ENCODE results near the gene RHOH.
A peak's percentile ranks its signal among the peaks of the same experiment; 100 is the strongest.

The RHOH gene

DNA sequence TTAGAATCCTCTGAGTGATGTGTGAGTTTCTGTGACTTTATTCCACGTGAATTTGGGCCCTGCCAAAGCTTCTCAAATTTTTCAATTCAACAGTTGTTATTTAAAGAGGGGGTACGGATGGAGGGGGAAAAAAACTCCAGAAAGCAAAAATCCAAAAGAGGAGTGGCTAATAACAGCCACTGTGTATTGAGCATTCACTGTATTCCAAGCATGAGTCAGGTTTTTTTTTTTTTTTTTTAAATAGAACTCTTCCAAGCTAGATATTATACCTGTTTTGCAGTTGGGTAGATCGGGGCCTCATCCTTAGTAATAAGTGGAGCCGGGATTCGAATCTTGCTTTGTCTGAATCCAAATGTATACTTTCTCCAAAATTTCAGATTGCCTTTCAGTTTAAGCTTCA, 6.4 kb upstream of the RHOH start:
- Histone ChIP-seq H2BK5ac (ENCODE audit: low read depth, low read length, poor library complexity, severe bottlenecking) (no peak overlapping the region), H3K36me3 (ENCODE audit: control insufficient read depth in 1 of 2, insufficient read depth in 2 of 2, low read depth in 1 of 2, low read length in 2 of 2) (no peaks in the 10 kb centered on the region), H3K27me3 (ENCODE audit: control insufficient read depth in 1 of 2, insufficient read depth in 1 of 2, low read length in 2 of 2) (no peaks in the 10 kb centered on the region), H2BK12ac (ENCODE audit: low read length in 2 of 2) (no peak overlapping the region), H3K18ac (ENCODE audit: low read depth in 1 of 2, low read length in 2 of 2) (no peak overlapping the region), H2BK15ac (ENCODE audit: low read depth, poor library complexity, severe bottlenecking) (no peak overlapping the region), H3K27ac (ENCODE audit: low read length, poor library complexity, severe bottlenecking) (no peak overlapping the region), H2AK5ac (ENCODE audit: low read length, severe bottlenecking) (no peak overlapping the region), H3K4ac (ENCODE audit: low read depth in 1 of 2, low read length in 2 of 2) (no peak overlapping the region), H3K14ac (ENCODE audit: low read length in 2 of 2) (no peak overlapping the region), H2AFZ (ENCODE audit: low read depth, low read length) (no peak overlapping the region), H4K8ac (ENCODE audit: low read length) (no peak overlapping the region), H3K4me1 (ENCODE audit: control insufficient read depth, insufficient read depth, low read depth, low read length) (peaks cover 9% of the 10 kb centered on the region), H3K4me2 (ENCODE audit: low read length, poor library complexity, severe bottlenecking) (no peak overlapping the region), H4K91ac (ENCODE audit: low read length) (no peak overlapping the region), H3K79me1 (replicated peaks; ENCODE audit: low read length, poor library complexity, severe bottlenecking) (no peaks in the 10 kb centered on the region), H2BK120ac (ENCODE audit: low read depth, low read length) (no peak overlapping the region), H3K23ac (ENCODE audit: low read length in 2 of 2) (no peak overlapping the region), H3K4me3 (ENCODE audit: insufficient read depth in 1 of 2, low read depth in 1 of 2, low read length in 2 of 2) (no peak overlapping the region), H3K9me3 (ENCODE audit: control insufficient read depth, low read length) (no peaks in the 10 kb centered on the region), H3K9ac (ENCODE audit: low read length) (no peak overlapping the region)
- 97% methylated on average over 4 of the region's 5 CpGs for WGBS
- DNase-seq = peak; percentile 12

DNA sequence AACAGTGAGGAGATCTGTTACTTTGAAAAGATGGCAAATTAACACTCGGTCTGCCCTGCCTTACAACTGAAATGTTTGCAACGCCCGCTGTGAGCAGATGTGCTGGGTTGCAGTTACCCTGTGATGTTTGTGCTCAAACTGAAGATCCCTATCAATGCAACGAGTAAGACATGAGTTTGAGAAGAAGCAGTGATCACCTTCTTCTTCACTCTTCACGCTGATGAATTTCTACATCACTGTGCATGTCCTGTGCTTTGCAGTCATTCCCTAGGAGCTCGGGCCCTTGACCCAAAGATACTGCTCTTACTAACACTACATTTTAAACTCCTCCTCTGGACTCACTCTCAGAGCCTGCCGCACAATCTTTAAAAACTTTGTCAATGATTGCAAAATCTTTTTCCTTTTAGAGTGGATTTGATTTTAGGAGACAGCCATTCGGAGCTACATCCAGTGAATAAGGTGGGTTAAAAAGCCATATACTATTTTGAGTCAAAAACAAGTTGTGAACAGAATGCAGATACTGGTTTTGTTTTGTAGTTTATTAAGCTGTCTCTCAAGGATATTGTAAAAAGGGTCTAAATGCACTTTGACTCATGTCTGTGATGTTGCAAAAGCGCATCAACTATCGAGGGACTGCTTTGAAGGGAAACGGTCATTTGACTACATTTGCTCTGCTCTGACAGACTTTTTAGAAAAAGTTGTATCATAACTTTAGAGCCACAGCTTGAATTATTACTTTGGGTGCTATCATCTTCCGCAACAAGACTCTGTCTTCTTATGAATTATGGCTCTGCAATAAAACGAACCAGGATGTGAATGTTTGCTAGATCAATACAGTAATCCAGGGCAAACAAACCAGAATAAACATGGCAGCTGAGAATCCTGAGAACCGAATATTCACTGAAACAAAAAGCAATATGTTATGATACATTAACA, 5.7 kb upstream of the RHOH start:
- peak; percentile 53 for DNase-seq
- Histone ChIP-seq H2BK120ac (ENCODE audit: low read depth, low read length) (peak overlapping the region; percentile 30), H3K79me1 (replicated peaks; ENCODE audit: low read length, poor library complexity, severe bottlenecking) (no peaks in the 10 kb centered on the region), H2BK5ac (ENCODE audit: low read depth, low read length, poor library complexity, severe bottlenecking) (no peak overlapping the region), H3K27ac (ENCODE audit: low read length, poor library complexity, severe bottlenecking) (no peak overlapping the region), H3K9ac (ENCODE audit: low read length) (peak overlapping the region; percentile 3), H2AFZ (ENCODE audit: low read depth, low read length) (peak overlapping the region; percentile 32), H2BK15ac (ENCODE audit: low read depth, poor library complexity, severe bottlenecking) (no peak overlapping the region), H2AK5ac (ENCODE audit: low read length, severe bottlenecking) (no peak overlapping the region), H3K4me3 (ENCODE audit: insufficient read depth in 1 of 2, low read depth in 1 of 2, low read length in 2 of 2) (no peak overlapping the region), H4K8ac (ENCODE audit: low read length) (no peak overlapping the region), H3K18ac (ENCODE audit: low read depth in 1 of 2, low read length in 2 of 2) (peak overlapping the region in 1 of 2 experiments; percentile 65), H3K4me2 (ENCODE audit: low read length, poor library complexity, severe bottlenecking) (no peak overlapping the region), H2BK12ac (ENCODE audit: low read length in 2 of 2) (peak overlapping the region in 1 of 2 experiments; percentile 31), H3K9me3 (ENCODE audit: control insufficient read depth, low read length) (no peaks in the 10 kb centered on the region), H3K27me3 (ENCODE audit: control insufficient read depth in 1 of 2, insufficient read depth in 1 of 2, low read length in 2 of 2) (no peaks in the 10 kb centered on the region), H3K36me3 (ENCODE audit: control insufficient read depth in 1 of 2, insufficient read depth in 2 of 2, low read depth in 1 of 2, low read length in 2 of 2) (no peaks in the 10 kb centered on the region), H3K23ac (ENCODE audit: low read length in 2 of 2) (no peak overlapping the region), H3K4me1 (ENCODE audit: control insufficient read depth, insufficient read depth, low read depth, low read length) (peaks cover 9% of the 10 kb centered on the region), H3K4ac (ENCODE audit: low read depth in 1 of 2, low read length in 2 of 2) (peak overlapping the region in 1 of 2 experiments; percentile 29), H4K91ac (ENCODE audit: low read length) (no peak overlapping the region), H3K14ac (ENCODE audit: low read length in 2 of 2) (no peak overlapping the region)
- 43% methylated on average over 13 of the region's 14 CpGs for WGBS

DNA sequence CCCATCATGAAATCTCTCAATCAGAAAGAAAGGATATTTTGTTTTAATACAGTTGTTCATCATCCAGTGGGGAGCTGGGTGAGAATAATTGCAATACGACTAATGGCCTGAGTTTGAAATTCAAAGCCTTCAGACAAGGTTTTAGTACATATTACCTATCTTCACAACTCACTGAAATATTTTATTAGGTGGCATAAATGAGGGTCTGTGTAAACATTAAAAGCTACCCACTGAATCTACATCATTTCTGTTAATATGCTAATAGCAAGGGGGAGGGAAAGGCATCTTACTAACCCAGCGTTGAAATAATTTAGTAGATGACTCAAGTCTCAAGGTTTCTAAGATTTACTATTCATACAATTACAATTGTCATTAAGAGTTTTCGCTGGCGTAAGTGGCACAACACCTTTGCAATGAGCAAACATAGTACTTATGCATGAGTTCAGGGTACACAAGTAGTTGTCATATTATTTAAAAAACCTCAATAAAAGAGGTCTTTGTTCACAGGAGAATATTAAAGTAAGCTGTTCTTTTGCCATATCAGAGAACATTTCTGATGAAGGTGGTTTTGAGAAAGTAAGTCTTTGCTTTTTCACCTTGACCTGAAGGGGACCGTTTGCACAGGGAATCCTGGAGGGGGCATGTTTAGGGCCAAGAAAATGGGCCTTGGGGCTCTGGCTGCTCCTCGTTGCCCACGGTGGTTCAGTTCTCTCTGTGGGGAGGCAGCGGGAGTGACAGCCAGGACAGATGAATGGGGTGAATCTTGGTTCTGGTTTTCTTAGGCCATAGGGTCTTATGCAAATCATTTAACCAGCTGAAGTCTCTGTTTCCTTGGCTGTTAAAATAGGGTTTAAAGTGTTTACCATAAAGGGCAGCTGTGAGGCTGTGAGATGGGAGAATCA, 4.5 kb upstream of the RHOH start:
- Histone ChIP-seq H3K36me3 (ENCODE audit: control insufficient read depth in 1 of 2, insufficient read depth in 2 of 2, low read depth in 1 of 2, low read length in 2 of 2) (no peaks in the 10 kb centered on the region), H2BK15ac (ENCODE audit: low read depth, poor library complexity, severe bottlenecking) (no peak overlapping the region), H2BK12ac (ENCODE audit: low read length in 2 of 2) (no peak overlapping the region), H2AFZ (ENCODE audit: low read depth, low read length) (no peak overlapping the region), H3K79me1 (replicated peaks; ENCODE audit: low read length, poor library complexity, severe bottlenecking) (no peaks in the 10 kb centered on the region), H3K4me1 (ENCODE audit: control insufficient read depth, insufficient read depth, low read depth, low read length) (peaks cover 6% of the 10 kb centered on the region), H3K4ac (ENCODE audit: low read depth in 1 of 2, low read length in 2 of 2) (no peak overlapping the region), H3K18ac (ENCODE audit: low read depth in 1 of 2, low read length in 2 of 2) (no peak overlapping the region), H3K4me3 (ENCODE audit: insufficient read depth in 1 of 2, low read depth in 1 of 2, low read length in 2 of 2) (no peak overlapping the region), H2BK5ac (ENCODE audit: low read depth, low read length, poor library complexity, severe bottlenecking) (no peak overlapping the region), H3K23ac (ENCODE audit: low read length in 2 of 2) (no peak overlapping the region), H2BK120ac (ENCODE audit: low read depth, low read length) (no peak overlapping the region), H3K4me2 (ENCODE audit: low read length, poor library complexity, severe bottlenecking) (no peak overlapping the region), H3K14ac (ENCODE audit: low read length in 2 of 2) (no peak overlapping the region), H4K91ac (ENCODE audit: low read length) (no peak overlapping the region), H3K9ac (ENCODE audit: low read length) (no peak overlapping the region), H3K27ac (ENCODE audit: low read length, poor library complexity, severe bottlenecking) (no peak overlapping the region), H4K8ac (ENCODE audit: low read length) (no peak overlapping the region), H3K9me3 (ENCODE audit: control insufficient read depth, low read length) (no peaks in the 10 kb centered on the region), H3K27me3 (ENCODE audit: control insufficient read depth in 1 of 2, insufficient read depth in 1 of 2, low read length in 2 of 2) (no peaks in the 10 kb centered on the region), H2AK5ac (ENCODE audit: low read length, severe bottlenecking) (no peak overlapping the region)
- 83% methylated on average over 4 of the region's 8 CpGs for WGBS
- no peak for DNase-seq

Data from mesenchymal stem cell (in vitro differentiated cells and primary cell).